Large intestine (tissue), 3 donors: Measurements from ENCODE around the gene SETBP1. TPM values are rescaled to one million over a fixed set of nuclear protein-coding genes. Genes with fewer than 3 reads are reported as not detected.

Experiments used
- DNase-seq, 2 donors: peaks; one replicate each; pipeline versions ENCODE4 v3.0.0 to v3.0.0-alpha.2; 2013
- H3K27ac ChIP-seq: one replicate; pipeline ENCODE4 v1.5.1; 2013; ENCODE audit warnings: low read length
- H3K27me3 ChIP-seq: 2 replicates; pipeline ENCODE4 v1.6.1; 2013; ENCODE audit warnings: low read length; ENCODE audit not compliant: control insufficient read depth, insufficient read depth
- H3K36me3 ChIP-seq: 2 replicates; pipeline ENCODE4 v1.6.1; 2013; ENCODE audit warnings: low read length; ENCODE audit not compliant: control insufficient read depth, insufficient read depth
- H3K4me1 ChIP-seq: one replicate; pipeline ENCODE4 v1.6.1; 2013; ENCODE audit warnings: low read length; ENCODE audit not compliant: control insufficient read depth, insufficient read depth
- H3K4me3 ChIP-seq: one replicate; pipeline ENCODE4 v1.5.1; 2013; ENCODE audit warnings: low read length
- H3K9me3 ChIP-seq: one replicate; pipeline ENCODE4 v1.6.1; 2013; ENCODE audit warnings: mild to moderate bottlenecking, low read depth, low read length, moderate library complexity; ENCODE audit not compliant: control insufficient read depth
- WGBS: methylation state at CpG from one replicate; pipeline ENCODE4 v1.1.5; 2013; ENCODE audit warnings: low lambda C conversion rate; ENCODE audit not compliant: insufficient coverage; 5-methylcytosine and 5-hydroxymethylcytosine counted together
- polyA plus RNA-seq: library from polyadenylated mRNA; unstranded; fragments of 120-200 nt; gene quantifications from one replicate; pipeline ENCODE4 v1.2.1, GENCODE V29; 2013

The SETBP1 gene
- polyA plus RNA-seq, 1 donor, result 6.7 TPM

GRCh38 chr18:44786688-44787087 is 106.0 kb downstream of the SETBP1 start:
- DNase-seq, result no peak
- peaks cover 8% of the 10 kb centered on the region for H3K4me1 ChIP-seq
- no peak overlapping the region for H3K4me3 ChIP-seq
- no peaks in the 10 kb centered on the region for H3K36me3 ChIP-seq
- no CpG with 5 or more reads among the region's 6 CpGs for WGBS
- no peaks in the 10 kb centered on the region for H3K27me3 ChIP-seq
- no peaks in the 10 kb centered on the region for H3K9me3 ChIP-seq
- H3K27ac ChIP-seq, result no peak overlapping the region

- no peak overlapping the region for H3K27ac ChIP-seq
- no CpG with 5 or more reads among the region's 1 CpG for WGBS
Measured at GRCh38 chr18:44788334-44788733, 107.6 kb downstream of the SETBP1 start.

GRCh38 chr18:44789710-44790109 is 109.0 kb downstream of the SETBP1 start:
- Histone ChIP-seq H3K27me3 (no peaks in the 10 kb centered on the region), H3K4me3 (no peak overlapping the region), H3K9me3 (no peaks in the 10 kb centered on the region), H3K4me1 (no peaks in the 10 kb centered on the region), H3K27ac (no peak overlapping the region), H3K36me3 (no peaks in the 10 kb centered on the region)
- no CpG with 5 or more reads among the region's 4 CpGs for WGBS
- DNase-seq, result no peak

More at GRCh38 chr18:44788334-44788733, 107.6 kb downstream of the SETBP1 start:
- no peaks in the 10 kb centered on the region for H3K27me3 ChIP-seq
- no peaks in the 10 kb centered on the region for H3K9me3 ChIP-seq
- no peaks in the 10 kb centered on the region for H3K36me3 ChIP-seq
- no peak for DNase-seq
- H3K4me1 ChIP-seq, result no peaks in the 10 kb centered on the region
- no peak overlapping the region for H3K4me3 ChIP-seq

GRCh38 chr18:44790860-44791259 is 110.2 kb downstream of the SETBP1 start:
- DNase-seq, result no peak
- no peak overlapping the region for H3K4me3 ChIP-seq
- H3K9me3 ChIP-seq, result no peaks in the 10 kb centered on the region
- H3K27ac ChIP-seq, result no peak overlapping the region
- H3K4me1 ChIP-seq, result peaks cover 4% of the 10 kb centered on the region
- WGBS, result 80% methylated on average over 1 of the region's 4 CpGs
- no peaks in the 10 kb centered on the region for H3K27me3 ChIP-seq
- H3K36me3 ChIP-seq, result no peaks in the 10 kb centered on the region

- no peaks in the 10 kb centered on the region for H3K9me3 ChIP-seq
- H3K36me3 ChIP-seq, result no peaks in the 10 kb centered on the region
- no peak overlapping the region for H3K27ac ChIP-seq
- H3K4me3 ChIP-seq, result no peak overlapping the region
- H3K27me3 ChIP-seq, result no peaks in the 10 kb centered on the region
- peak in 1 of 2 donors; percentile 31 for DNase-seq
- peaks cover 11% of the 10 kb centered on the region for H3K4me1 ChIP-seq
- WGBS, result no CpG with 5 or more reads among the region's 8 CpGs
Measured at GRCh38 chr18:44791520-44791919, 110.8 kb downstream of the SETBP1 start.

- Histone ChIP-seq H3K4me1 (peaks cover 17% of the 10 kb centered on the region), H3K4me3 (no peak overlapping the region), H3K27me3 (no peaks in the 10 kb centered on the region), H3K36me3 (no peaks in the 10 kb centered on the region), H3K27ac (no peak overlapping the region), H3K9me3 (no peaks in the 10 kb centered on the region)
- no peak for DNase-seq
- 80% methylated on average over 2 of the region's 8 CpGs for WGBS
Measured at GRCh38 chr18:44792456-44793061, 111.9 kb downstream of the SETBP1 start.

- H3K36me3 ChIP-seq, result no peaks in the 10 kb centered on the region
- no CpG with 5 or more reads among the region's 2 CpGs for WGBS
- no peaks in the 10 kb centered on the region for H3K27me3 ChIP-seq
- H3K4me1 ChIP-seq, result peaks cover 23% of the 10 kb centered on the region
- DNase-seq, result no peak
- H3K27ac ChIP-seq, result no peak overlapping the region
- H3K9me3 ChIP-seq, result no peaks in the 10 kb centered on the region
- H3K4me3 ChIP-seq, result no peak overlapping the region
Measured at GRCh38 chr18:44793194-44793593, 112.5 kb downstream of the SETBP1 start.

- no peak overlapping the region for H3K27ac ChIP-seq
- H3K4me1 ChIP-seq, result peaks cover 28% of the 10 kb centered on the region
- H3K36me3 ChIP-seq, result no peaks in the 10 kb centered on the region
- no peak for DNase-seq
- no peaks in the 10 kb centered on the region for H3K9me3 ChIP-seq
- WGBS, result no CpG with 5 or more reads among the region's 1 CpG
- no peaks in the 10 kb centered on the region for H3K27me3 ChIP-seq
- no peak overlapping the region for H3K4me3 ChIP-seq
Measured at GRCh38 chr18:44793685-44794084, 113.0 kb downstream of the SETBP1 start.

- no peaks in the 10 kb centered on the region for H3K9me3 ChIP-seq
- H3K4me1 ChIP-seq, result peaks cover 43% of the 10 kb centered on the region
- H3K27ac ChIP-seq, result no peak overlapping the region
- 100% methylated on average over 2 of the region's 4 CpGs for WGBS
- H3K36me3 ChIP-seq, result no peaks in the 10 kb centered on the region
- no peaks in the 10 kb centered on the region for H3K27me3 ChIP-seq
- H3K4me3 ChIP-seq, result no peak overlapping the region
- no peak for DNase-seq
Measured at GRCh38 chr18:44795241-44795640, 114.6 kb downstream of the SETBP1 start.

- 37% methylated on average over 4 of the region's 6 CpGs for WGBS
- H3K4me3 ChIP-seq, result no peak overlapping the region
- H3K27me3 ChIP-seq, result no peaks in the 10 kb centered on the region
- H3K27ac ChIP-seq, result peak overlapping the region; percentile 66
- H3K36me3 ChIP-seq, result no peaks in the 10 kb centered on the region
- peaks cover 45% of the 10 kb centered on the region for H3K4me1 ChIP-seq
- peak; percentile 87 to 94 for DNase-seq
- H3K9me3 ChIP-seq, result no peaks in the 10 kb centered on the region
Measured at GRCh38 chr18:44796429-44797428, 116.0 kb downstream of the SETBP1 start.
